MM.1S (cell line): Measurements from ENCODE around the gene LRIT1.
A peak's percentile ranks its signal among the peaks of the same experiment; 100 is the strongest.

Experiments
- DNase-seq: peaks from one replicate; pipeline ENCODE4 v3.0.0-alpha.2; 2015
- H2AFZ ChIP-seq: fragments of 300-600 bp; sonication (generic); 2 replicates; pipeline ENCODE4 v1.6.0; 2016; ENCODE audit warnings: antibody characterized with exemption, low read length
- H3F3A ChIP-seq: fragments of 300-600 bp; sonication (generic); 2 replicates; pipeline ENCODE4 v1.6.1; 2016; ENCODE audit warnings: mild to moderate bottlenecking, antibody characterized with exemption, low read length, moderate library complexity, mixed read lengths; ENCODE audit not compliant: insufficient read depth
- H3K27ac ChIP-seq: fragments of 300-600 bp; sonication (generic); 2 replicates; pipeline ENCODE4 v1.5.1; 2016; ENCODE audit warnings: mild to moderate bottlenecking, low read length
- H3K27me3 ChIP-seq: fragments of 300-600 bp; sonication (generic); replicated peaks from 2 replicates; pipeline ENCODE4 v1.6.0; 2016; ENCODE audit warnings: low read length; ENCODE audit not compliant: insufficient read depth
- H3K36me3 ChIP-seq: fragments of 300-600 bp; sonication (generic); replicated peaks from 2 replicates; pipeline ENCODE4 v1.6.1; 2016; ENCODE audit warnings: mild to moderate bottlenecking, low read length, mixed read lengths; ENCODE audit not compliant: insufficient read depth
- H3K4me1 ChIP-seq: fragments of 300-600 bp; sonication (generic); 2 replicates; pipeline ENCODE4 v1.6.1; 2016; ENCODE audit warnings: low read length, mixed read lengths
- H3K4me2 ChIP-seq: fragments of 300-600 bp; sonication (generic); 2 replicates; pipeline ENCODE4 v1.6.0; 2016; ENCODE audit warnings: low read depth, low read length
- H3K4me3 ChIP-seq: fragments of 300-600 bp; sonication (generic); 2 replicates; pipeline ENCODE4 v1.5.1; 2016; ENCODE audit warnings: low read length, mixed read lengths
- H3K79me2 ChIP-seq: fragments of 300-600 bp; sonication (generic); 2 replicates; pipeline ENCODE4 v1.6.1; 2016; ENCODE audit warnings: mixed run types, low read length, mixed read lengths
- H3K9ac ChIP-seq: fragments of 300-600 bp; sonication (generic); 2 replicates; pipeline ENCODE4 v1.6.1; 2016; ENCODE audit warnings: low read length, mixed read lengths
- H3K9me2 ChIP-seq: fragments of 300-600 bp; sonication (generic); replicated peaks from 2 replicates; pipeline ENCODE4 v1.6.1; 2016; ENCODE audit warnings: mild to moderate bottlenecking, low read length, mixed read lengths; ENCODE audit not compliant: insufficient read depth
- H3K9me3 ChIP-seq: fragments of 300-600 bp; sonication (generic); replicated peaks from 2 replicates; pipeline ENCODE4 v1.6.1; 2016; ENCODE audit warnings: mild to moderate bottlenecking, low read length, mixed read lengths; ENCODE audit not compliant: insufficient read depth
- H4K20me1 ChIP-seq: fragments of 300-600 bp; sonication (generic); 2 replicates; pipeline ENCODE4 v1.6.1; 2016; ENCODE audit warnings: mild to moderate bottlenecking, low read length, moderate library complexity, mixed read lengths; ENCODE audit not compliant: insufficient read depth
- EZH2 ChIP-seq: fragments of 300-600 bp; sonication (generic); optimal IDR thresholded peaks from 2 replicates; pipeline ENCODE3; 2017; ENCODE audit warnings: low read depth, mild to moderate bottlenecking, antibody characterized with exemption, low read length, mixed read lengths
- EZH2phosphoT487 ChIP-seq: fragments of 300-600 bp; sonication (generic); IDR thresholded peaks from 2 replicates; pipeline ENCODE4 v1.6.1; 2018; ENCODE audit warnings: antibody characterized with exemption, low read length
- TF ChIP-seq, protein P1 (sequence below): fragments of 300-600 bp; sonication (generic); IDR thresholded peaks from 2 replicates; pipeline ENCODE4 v1.5.1; 2016; ENCODE audit warnings: antibody characterized with exemption, low read length, mixed read lengths

Gene LRIT1

GRCh38 chr10:84194424-84195043 is 46.8 kb downstream of the LRIT1 start, which contains the start of gene CDHR1:
CDHR1 (plus strand) TSS chr10:84194537; CDS start chr10:84194761, 224 bp downstream.
- peak within 1 kb of the TSS; percentile 53 for H3K4me3 ChIP-seq
- DNase-seq: peak; percentile 41

DNA sequence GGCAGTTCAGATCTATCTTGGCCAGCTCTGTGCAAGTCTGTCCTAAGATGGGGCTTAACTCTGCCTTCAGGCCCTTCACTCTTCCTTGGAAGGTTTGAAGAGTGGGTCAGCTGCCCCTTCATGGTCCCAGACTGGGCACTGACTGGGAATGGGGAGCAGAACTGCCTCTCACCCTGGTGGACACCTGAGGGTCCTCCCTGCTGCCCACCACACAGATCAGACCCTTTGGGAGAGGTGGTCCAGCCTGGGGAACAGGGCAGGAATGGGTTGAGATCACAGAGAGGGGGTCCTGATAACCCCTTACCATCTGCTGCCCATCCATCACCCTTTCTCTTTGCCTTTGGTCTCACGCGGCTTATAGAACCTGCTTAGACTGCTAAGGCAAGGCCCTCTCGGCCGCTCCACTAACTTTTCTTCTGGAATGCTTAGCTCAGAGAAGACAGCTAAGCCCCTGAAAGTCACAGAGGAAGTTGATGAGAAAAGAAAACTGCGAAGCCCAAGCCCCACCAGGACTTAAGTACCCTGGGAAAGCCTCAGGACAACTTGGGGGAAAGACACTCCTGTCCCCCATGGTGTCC is 47.4 kb downstream of the LRIT1 start:
- peak overlapping the region; percentile 92 for H3K4me2 ChIP-seq
- H3K27me3 ChIP-seq: no peaks in the 10 kb centered on the region
- H3K27ac ChIP-seq: no peak overlapping the region
- TF ChIP-seq EZH2phosphoT487: no peak
- no peak for TF ChIP-seq EZH2
- TF ChIP-seq, protein P1, sequence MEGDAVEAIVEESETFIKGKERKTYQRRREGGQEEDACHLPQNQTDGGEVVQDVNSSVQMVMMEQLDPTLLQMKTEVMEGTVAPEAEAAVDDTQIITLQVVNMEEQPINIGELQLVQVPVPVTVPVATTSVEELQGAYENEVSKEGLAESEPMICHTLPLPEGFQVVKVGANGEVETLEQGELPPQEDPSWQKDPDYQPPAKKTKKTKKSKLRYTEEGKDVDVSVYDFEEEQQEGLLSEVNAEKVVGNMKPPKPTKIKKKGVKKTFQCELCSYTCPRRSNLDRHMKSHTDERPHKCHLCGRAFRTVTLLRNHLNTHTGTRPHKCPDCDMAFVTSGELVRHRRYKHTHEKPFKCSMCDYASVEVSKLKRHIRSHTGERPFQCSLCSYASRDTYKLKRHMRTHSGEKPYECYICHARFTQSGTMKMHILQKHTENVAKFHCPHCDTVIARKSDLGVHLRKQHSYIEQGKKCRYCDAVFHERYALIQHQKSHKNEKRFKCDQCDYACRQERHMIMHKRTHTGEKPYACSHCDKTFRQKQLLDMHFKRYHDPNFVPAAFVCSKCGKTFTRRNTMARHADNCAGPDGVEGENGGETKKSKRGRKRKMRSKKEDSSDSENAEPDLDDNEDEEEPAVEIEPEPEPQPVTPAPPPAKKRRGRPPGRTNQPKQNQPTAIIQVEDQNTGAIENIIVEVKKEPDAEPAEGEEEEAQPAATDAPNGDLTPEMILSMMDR: no peak
- no peaks in the 10 kb centered on the region for H4K20me1 ChIP-seq
- no peaks in the 10 kb centered on the region for H3K9me2 ChIP-seq
- DNase-seq: no peak
- no peaks in the 10 kb centered on the region for H3K79me2 ChIP-seq
- H3K36me3 ChIP-seq: no peaks in the 10 kb centered on the region
- H3K9ac ChIP-seq: peak overlapping the region; percentile 22; the same call in 1 of the 2 replicates
- no peaks in the 10 kb centered on the region for H3F3A ChIP-seq
- H2AFZ ChIP-seq: peak overlapping the region; percentile 54
- no peaks in the 10 kb centered on the region for H3K4me1 ChIP-seq
- H3K9me3 ChIP-seq: no peaks in the 10 kb centered on the region
- H3K4me3 ChIP-seq: peak overlapping the region; percentile 53

More at GRCh38 chr10:84194424-84195043, 46.8 kb downstream of the LRIT1 start, which contains the start of gene CDHR1:
- no peaks in the 10 kb centered on the region for H3K79me2 ChIP-seq
- no peaks in the 10 kb centered on the region for H4K20me1 ChIP-seq
- no peaks in the 10 kb centered on the region for H3K9me2 ChIP-seq
- H3K36me3 ChIP-seq: no peaks in the 10 kb centered on the region
- TF ChIP-seq EZH2phosphoT487: no peak
- TF ChIP-seq EZH2: no peak
- TF ChIP-seq, protein P1: no peak
- H3K4me1 ChIP-seq: no peaks in the 10 kb centered on the region
- peak within 1 kb of the TSS; percentile 54 for H2AFZ ChIP-seq
- no peaks in the 10 kb centered on the region for H3K9me3 ChIP-seq
- H3F3A ChIP-seq: no peaks in the 10 kb centered on the region
- peak within 1 kb of the TSS; percentile 22; the same call in 1 of the 2 replicates for H3K9ac ChIP-seq
- no peaks in the 10 kb centered on the region for H3K27me3 ChIP-seq
- H3K27ac ChIP-seq: no peak within 1 kb of the TSS
- H3K4me2 ChIP-seq: peak within 1 kb of the TSS; percentile 92

- TF ChIP-seq EZH2 (no peak), EZH2phosphoT487 (no peak)
- TF ChIP-seq, protein P1: no peak
- H3K4me1 ChIP-seq: no peaks in the 10 kb centered on the region
- no peaks in the 10 kb centered on the region for H3K9me3 ChIP-seq
- H3K4me3 ChIP-seq: no peak overlapping the region
- H3F3A ChIP-seq: no peaks in the 10 kb centered on the region
- DNase-seq: no peak
- H3K9ac ChIP-seq: no peak overlapping the region
- no peak overlapping the region for H3K4me2 ChIP-seq
- no peak overlapping the region for H2AFZ ChIP-seq
- H3K27me3 ChIP-seq: no peaks in the 10 kb centered on the region
- no peaks in the 10 kb centered on the region for H3K9me2 ChIP-seq
- H4K20me1 ChIP-seq: no peaks in the 10 kb centered on the region
- no peak overlapping the region for H3K27ac ChIP-seq
- no peaks in the 10 kb centered on the region for H3K79me2 ChIP-seq
- no peaks in the 10 kb centered on the region for H3K36me3 ChIP-seq
These were observed 48.0 kb downstream of the LRIT1 start for GRCh38 chr10:84193327-84193726.
